GM21367 (cell line): ENCODE results near the gene DCUN1D4.

Experiments
- ATAC-seq: cut with Tn5 transposase; IDR thresholded peaks from one replicate; pipeline ENCODE4 v1.9.1; 2021; ENCODE audit not compliant: unreplicated experiment

Gene DCUN1D4

GRCh38 chr4:51842554-51843308, at the start of gene DCUN1D4:
TSS of gene DCUN1D4 (plus strand) at chr4:51843153. CDS start at chr4:51843243, 90 bp downstream.
- peak; percentile 91 for ATAC-seq

GRCh38 chr4:51820443-51821234, 22.3 kb upstream of the DCUN1D4 start:
- no peak for ATAC-seq

GRCh38 chr4:51825341-51825740, 17.6 kb upstream of the DCUN1D4 start:
- ATAC-seq = no peak

- ATAC-seq = no peak
Observed at GRCh38 chr4:51830156-51830720, 12.7 kb upstream of the DCUN1D4 start.

GRCh38 chr4:51831133-51831532, 11.8 kb upstream of the DCUN1D4 start:
- peak; percentile 90 for ATAC-seq

GRCh38 chr4:51833236-51833635, 9.7 kb upstream of the DCUN1D4 start:
- no peak for ATAC-seq

- ATAC-seq = no peak
Observed at GRCh38 chr4:51835079-51835478, 7.9 kb upstream of the DCUN1D4 start.

GRCh38 chr4:51835855-51836254, 7.1 kb upstream of the DCUN1D4 start:
- no peak for ATAC-seq

GRCh38 chr4:51836549-51836948, 6.4 kb upstream of the DCUN1D4 start:
- no peak for ATAC-seq

- ATAC-seq = no peak
Observed at GRCh38 chr4:51840781-51841180, 2.2 kb upstream of the DCUN1D4 start.

GRCh38 chr4:51842167-51842553, 793 bp upstream of the DCUN1D4 start:
- no peak for ATAC-seq

GRCh38 chr4:51843309-51844152, 578 bp downstream of the DCUN1D4 start:
- ATAC-seq = peak; percentile 13

GRCh38 chr4:51844153-51845054, 1.5 kb downstream of the DCUN1D4 start:
- ATAC-seq = peak; percentile 47

GRCh38 chr4:51845055-51845426, 2.1 kb downstream of the DCUN1D4 start:
- no peak for ATAC-seq

GRCh38 chr4:51845711-51846110, 2.8 kb downstream of the DCUN1D4 start:
- ATAC-seq = no peak

GRCh38 chr4:51849430-51849829, 6.5 kb downstream of the DCUN1D4 start:
- no peak for ATAC-seq

- ATAC-seq = no peak
Observed at GRCh38 chr4:51850294-51850693, 7.3 kb downstream of the DCUN1D4 start.

GRCh38 chr4:51851090-51851936, 8.4 kb downstream of the DCUN1D4 start:
- ATAC-seq = no peak

GRCh38 chr4:51851937-51852290, 9.0 kb downstream of the DCUN1D4 start:
- ATAC-seq = no peak
